ENCODE results near the gene ALPI.
A peak's percentile ranks its signal among the peaks of the same experiment; 100 is the strongest.

The ALPI gene

GRCh38 chr2:232418466-232419244 lies 37.3 kb upstream of the ALPI start:
- ChIA-PET CTCF (interaction anchor here (0.6 to 0.9 kb wide), 3 partner anchors 21 to 563 kb away, joined by 4 to 9 read pairs (median 5); no protein-coding TSS in a partner anchor), POLR2A (ENCODE audit: low non-redundant PET) (no interaction called here)
- no peak for DNase-seq (ENCODE audit: low spot score)
- no peak overlapping the region for H3K27ac ChIP-seq
- TF ChIP-seq CTCF (conservative IDR thresholded peaks at IDR 0.05; ENCODE audit: low read depth) = no peak

- no peak for TF ChIP-seq CTCF (conservative IDR thresholded peaks at IDR 0.05; ENCODE audit: low read depth)
- ChIA-PET CTCF (interaction anchor here (0.6 to 0.9 kb wide), 4 partner anchors 20 to 564 kb away, joined by 4 to 9 read pairs (median 4); no protein-coding TSS in a partner anchor), POLR2A (ENCODE audit: low non-redundant PET) (no interaction called here)
- H3K27ac ChIP-seq = no peak overlapping the region
- no peak for DNase-seq (ENCODE audit: low spot score)
Observed at GRCh38 chr2:232419245-232420072, 36.5 kb upstream of the ALPI start.

- POLR2A ChIA-PET (ENCODE audit: low non-redundant PET) = no interaction called here
- no peak overlapping the region for H3K27ac ChIP-seq
- no peak for TF ChIP-seq CTCF (conservative IDR thresholded peaks at IDR 0.05; ENCODE audit: low read depth)
- CTCF ChIA-PET = interaction anchor here (0.5 to 0.9 kb wide), 3 partner anchors 18 to 77 kb away, joined by 3 to 4 read pairs (median 4); no protein-coding TSS in a partner anchor
- DNase-seq (ENCODE audit: low spot score) = no peak
Observed at GRCh38 chr2:232420073-232420454, 35.9 kb upstream of the ALPI start.

GRCh38 chr2:232420463-232421188 lies 35.3 kb upstream of the ALPI start:
- TF ChIP-seq CTCF (conservative IDR thresholded peaks at IDR 0.05; ENCODE audit: low read depth) = no peak
- POLR2A ChIA-PET (ENCODE audit: low non-redundant PET) = no interaction called here
- CTCF ChIA-PET = interaction anchor here (0.5 to 0.9 kb wide), 4 partner anchors 18 to 938 kb away, joined by 3 to 4 read pairs (median 4); no protein-coding TSS in a partner anchor
- no peak overlapping the region for H3K27ac ChIP-seq
- DNase-seq (ENCODE audit: low spot score) = peak; percentile 16

- no peak for TF ChIP-seq CTCF (conservative IDR thresholded peaks at IDR 0.05; ENCODE audit: low read depth)
- CTCF ChIA-PET = interaction anchor here (0.6 to 0.9 kb wide), 3 partner anchors 53 to 938 kb away, joined by 3 to 4 read pairs (median 3); no protein-coding TSS in a partner anchor
- H3K27ac ChIP-seq = no peak overlapping the region
- DNase-seq (ENCODE audit: low spot score) = no peak
- POLR2A ChIA-PET (ENCODE audit: low non-redundant PET) = no interaction called here
Observed at GRCh38 chr2:232421189-232421785, 34.7 kb upstream of the ALPI start.

Measured in RWPE1 (cell line).